A172 (cell line): ENCODE results near the gene SFMBT2. TPM values are rescaled to one million over a fixed set of nuclear protein-coding genes. Genes with fewer than 3 reads are reported as not detected.
"Not testable (repeated sequence)": the region's sequence is repeated elsewhere in the genome, so short reads cannot be mapped to it uniquely, and the experiment has no call there.

Source experiments
- DNase-seq: peaks from one replicate; pipeline ENCODE4 v3.0.0-alpha.2; 2015; ENCODE audit warnings: low spot score
- total RNA-seq: library from RNA; depleted of rRNA; stranded (reverse); fragments of >200 nt; shearing (Covaris generic); gene quantifications from 2 replicates; pipeline ENCODE4 v1.2.3, GENCODE V29; 2014

Gene SFMBT2
- total RNA-seq, 1 experiment from 2014 or later = 0.96 TPM

DNA sequence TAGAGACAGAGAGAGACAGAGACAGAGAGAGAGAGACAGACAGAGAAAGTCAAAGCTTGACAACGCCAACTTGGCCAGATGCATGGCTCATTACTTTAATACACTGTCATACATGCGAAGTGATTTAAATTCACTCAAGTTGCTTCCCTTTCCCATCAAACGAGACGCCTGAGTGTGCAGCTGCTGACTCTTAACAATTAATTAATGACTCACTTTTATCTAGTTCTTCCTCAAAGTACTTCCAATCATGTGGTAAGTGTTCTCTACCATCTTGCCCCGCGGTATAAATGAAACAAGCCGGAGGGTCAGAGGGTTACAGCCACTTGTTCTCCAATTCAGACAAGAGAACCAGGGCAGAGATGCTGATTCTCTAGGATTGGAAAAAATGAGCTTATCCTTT, 90.8 kb downstream of the SFMBT2 start:
- DNase-seq = no peak

DNA sequence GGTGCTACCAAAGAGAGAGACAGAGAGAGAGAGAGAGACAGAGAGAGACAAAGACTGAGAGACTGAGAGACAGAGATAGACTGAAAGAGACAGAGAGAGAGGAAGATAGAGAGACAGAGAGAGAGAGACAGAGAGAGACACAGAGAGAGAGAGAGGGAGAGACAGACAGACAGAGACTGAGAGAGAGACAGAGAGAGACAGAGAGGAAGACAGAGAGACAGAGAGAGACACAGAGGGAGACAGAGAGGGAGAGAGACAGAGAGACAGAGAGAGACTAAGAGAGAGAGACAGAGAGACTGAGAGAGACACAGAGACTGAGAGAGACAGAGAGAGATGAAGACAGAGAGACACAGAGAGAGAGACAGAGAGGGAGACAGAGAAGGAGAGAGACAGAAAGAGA, 91.2 kb downstream of the SFMBT2 start:
- no peak for DNase-seq

DNA sequence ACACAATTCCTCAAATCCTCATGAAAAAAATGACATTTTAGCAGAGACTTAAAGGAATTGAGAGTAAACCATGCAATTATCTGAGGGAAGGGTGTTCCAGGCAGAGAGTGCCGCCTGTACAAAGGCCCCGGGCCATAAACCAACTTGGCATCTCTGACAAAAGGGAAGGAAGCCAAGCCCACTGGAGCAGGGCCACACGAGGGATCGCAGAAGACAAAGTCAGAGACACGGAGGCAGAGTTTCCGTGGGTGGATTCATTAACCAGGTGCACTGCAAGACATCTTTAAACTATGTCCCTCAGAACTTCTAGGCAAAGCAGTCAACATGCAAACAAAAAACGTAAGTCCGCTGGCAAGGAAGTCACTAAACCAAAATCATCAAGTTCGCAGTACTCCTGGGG, 92.0 kb downstream of the SFMBT2 start:
- DNase-seq = no peak

DNA sequence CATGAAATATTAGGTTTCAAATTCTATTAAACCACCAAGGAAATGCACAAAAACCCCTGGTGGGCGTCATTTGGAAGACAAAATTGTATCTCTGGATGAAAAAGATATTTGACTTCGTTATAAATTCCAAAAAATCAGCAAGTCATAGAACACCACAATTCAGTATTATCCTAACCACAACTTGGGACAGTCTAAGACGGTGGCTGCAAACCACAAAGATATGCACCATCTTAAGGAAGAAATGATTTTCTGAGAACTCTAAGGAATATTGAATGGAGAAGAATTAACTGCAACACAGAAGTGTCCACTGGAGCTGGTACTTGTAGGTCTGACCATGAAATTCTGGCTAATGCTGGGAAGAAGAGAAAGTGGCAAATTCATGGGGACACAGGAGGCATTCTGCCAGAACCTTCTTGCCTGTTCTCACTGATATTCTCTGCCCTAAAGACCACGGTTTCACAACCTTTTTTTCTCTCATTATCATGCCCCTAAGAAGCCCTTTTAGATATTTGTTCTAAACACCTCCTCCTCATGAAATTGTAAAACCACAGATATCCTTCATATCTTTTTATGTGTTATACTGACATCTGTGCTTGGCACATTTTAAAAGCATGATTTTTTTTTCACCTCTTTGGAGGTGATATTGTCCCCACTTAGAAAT, 92.9 kb downstream of the SFMBT2 start:
- no peak for DNase-seq

DNA sequence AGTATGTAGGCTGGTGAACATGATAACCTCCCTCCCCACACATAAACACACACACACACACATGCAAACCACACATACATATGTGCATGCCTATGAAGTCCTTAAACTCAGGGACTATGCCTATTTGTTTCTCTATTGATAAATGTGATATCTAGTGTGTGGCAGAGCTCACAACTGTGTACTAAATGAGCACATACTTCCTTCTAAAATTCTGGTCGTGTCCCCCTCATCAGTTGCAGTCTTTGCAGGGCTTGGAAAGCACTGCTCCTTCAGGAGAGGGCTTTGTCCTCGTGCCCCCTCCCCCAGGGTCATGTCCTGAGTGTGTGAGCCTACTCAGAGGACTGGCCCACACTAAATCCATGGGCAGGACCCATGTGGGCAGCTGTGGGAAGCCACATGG, 94.0 kb downstream of the SFMBT2 start:
- no peak for DNase-seq

DNA sequence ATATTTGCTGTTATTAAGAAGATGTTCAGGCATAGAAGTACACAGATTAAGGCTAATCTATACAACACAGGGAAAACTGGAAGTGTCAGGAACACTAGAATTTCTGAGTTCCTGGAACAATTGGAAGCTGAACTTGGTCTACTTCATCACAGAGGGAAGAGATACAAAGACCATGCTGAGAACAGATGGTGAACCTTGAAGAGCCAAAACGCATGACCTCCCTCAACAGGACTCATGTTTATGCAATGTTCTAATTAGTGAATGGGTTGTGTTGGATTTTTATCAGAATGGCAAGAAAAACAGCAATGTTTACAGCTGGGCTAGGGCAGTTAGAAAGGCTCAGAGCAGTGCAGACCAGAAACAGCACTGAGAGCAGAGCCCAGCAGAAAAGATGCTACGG, 94.9 kb downstream of the SFMBT2 start:
- DNase-seq = no peak

DNA sequence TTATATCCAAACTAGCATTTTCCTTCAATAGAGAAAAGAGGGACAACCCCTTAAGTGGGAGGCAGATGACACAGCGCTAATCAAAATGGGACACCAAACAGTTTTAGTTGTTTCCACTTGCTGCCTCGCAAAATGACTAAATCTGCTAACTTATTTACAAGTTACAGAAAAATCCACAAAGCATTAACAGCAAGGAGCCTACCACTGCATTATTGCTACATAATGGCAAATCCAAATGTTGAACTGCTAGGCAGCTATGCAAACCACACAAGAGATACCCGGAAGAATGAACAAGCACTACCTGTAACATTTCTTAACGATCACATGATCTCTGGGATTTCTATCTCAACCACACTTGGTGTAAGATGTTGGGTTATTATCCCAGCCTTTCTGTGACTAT, 96.7 kb downstream of the SFMBT2 start:
- DNase-seq = no peak

DNA sequence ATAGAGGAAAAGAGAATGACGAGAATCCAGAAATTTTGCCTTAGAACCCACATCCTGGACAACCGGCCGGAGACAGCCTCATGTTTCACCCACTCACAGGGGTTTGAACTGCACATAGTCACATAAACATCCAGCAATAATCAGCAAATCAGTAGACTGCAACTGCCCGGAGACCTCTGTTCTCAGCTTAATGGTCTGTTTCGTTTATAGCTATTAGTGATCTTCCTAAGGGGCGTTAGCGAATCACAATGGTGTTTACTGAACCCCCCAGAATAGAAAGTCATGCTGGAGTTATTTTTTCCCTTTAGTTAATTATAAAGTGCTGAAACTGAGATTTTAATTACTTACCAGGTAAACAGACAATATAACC, 98.4 kb downstream of the SFMBT2 start:
- DNase-seq = no peak

DNA sequence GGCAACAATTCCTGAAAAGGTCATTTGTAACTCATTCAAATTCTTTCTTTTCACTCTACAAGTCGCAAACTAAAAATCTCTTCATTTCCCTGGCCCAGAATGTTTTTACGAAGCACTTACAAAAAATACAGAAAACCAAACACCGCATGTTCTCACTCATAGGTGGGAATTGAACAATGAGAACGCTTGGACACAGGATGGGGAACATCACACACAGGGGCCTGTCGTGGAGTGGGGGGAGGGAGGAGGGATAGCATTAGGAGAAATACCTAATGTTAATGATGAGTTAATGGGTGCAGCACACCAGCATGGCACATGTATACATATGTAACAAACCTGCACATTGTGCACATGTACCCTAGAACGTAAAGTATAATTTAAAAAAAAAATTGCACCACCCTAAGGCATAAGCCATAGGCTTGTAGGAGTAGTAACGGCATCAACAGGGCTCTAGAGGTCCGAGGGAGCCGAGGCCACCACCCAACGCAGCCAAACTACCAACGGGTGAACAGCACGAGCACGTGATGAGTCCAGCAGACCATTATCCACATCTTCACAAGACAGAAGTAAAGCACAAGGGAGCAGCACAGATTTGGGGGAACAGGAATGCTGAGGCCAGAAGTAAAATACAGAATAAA, 98.9 kb downstream of the SFMBT2 start:
- DNase-seq = not testable (repeated sequence)

DNA sequence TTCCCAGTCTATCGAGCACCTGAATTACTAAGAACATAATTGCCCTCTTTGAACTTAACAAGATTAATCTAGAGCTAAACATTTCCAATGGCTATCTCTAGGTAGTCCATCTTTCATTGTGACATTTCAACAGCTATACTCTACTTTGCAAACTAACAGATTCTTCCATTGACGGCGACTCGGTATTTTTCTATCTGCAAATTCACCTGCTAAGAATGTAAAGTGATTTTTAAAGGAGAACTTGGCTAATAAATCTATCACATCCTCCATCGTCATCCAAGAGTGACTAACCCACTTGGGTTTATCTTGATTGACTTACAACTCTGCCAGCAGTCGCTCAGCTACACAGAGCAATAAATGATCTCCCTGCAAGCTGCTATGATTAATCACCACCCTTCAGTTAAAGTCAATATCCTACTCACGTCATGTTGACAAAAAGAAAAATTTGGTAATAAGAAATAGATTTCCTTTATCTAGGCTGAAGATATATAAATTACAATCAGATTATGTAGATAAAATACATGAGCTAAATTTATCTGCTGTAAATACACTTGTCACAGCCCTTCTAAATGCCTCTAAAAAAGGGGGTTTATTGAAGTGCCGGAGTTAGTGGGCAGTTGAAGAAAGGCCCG, 99.5 kb downstream of the SFMBT2 start:
- peak; percentile 74 for DNase-seq

DNA sequence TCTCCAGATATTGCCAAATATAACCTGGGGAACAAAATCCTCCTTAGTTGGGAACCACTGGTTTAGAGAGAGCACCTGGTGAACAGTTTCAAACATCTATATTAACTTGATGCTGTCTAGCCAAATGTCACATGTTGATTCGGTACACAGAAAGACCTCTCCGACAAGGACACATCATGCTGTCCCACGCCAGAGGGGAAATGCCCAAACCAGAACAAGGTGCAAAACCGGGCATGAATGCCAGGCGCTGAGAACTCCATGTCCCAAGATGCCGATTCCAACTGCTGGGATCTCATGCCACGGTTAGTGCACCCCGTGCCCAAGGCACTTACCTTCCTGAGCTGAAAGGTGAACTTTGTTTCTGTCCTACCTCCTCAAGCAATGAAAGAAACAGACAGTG, 100.8 kb downstream of the SFMBT2 start:
- no peak for DNase-seq

DNA sequence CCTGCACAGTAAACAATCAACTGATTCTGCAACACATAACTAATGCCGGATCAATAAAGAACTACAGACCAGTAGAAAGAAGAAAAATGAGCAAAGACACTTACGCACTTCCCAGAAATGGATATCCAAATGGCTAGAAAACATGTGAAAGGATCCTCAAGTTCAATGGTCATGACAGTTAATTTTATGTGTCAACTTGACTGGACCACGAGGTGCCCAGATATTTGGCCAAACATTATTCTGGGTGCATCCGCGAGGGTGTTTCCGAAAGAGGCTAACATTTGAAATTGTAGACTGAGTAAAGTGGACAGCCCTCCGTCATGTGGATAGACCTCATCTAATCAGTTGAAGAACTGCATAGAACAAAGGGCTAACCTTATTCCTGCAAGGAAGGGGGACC, 102.0 kb downstream of the SFMBT2 start:
- DNase-seq = no peak

DNA sequence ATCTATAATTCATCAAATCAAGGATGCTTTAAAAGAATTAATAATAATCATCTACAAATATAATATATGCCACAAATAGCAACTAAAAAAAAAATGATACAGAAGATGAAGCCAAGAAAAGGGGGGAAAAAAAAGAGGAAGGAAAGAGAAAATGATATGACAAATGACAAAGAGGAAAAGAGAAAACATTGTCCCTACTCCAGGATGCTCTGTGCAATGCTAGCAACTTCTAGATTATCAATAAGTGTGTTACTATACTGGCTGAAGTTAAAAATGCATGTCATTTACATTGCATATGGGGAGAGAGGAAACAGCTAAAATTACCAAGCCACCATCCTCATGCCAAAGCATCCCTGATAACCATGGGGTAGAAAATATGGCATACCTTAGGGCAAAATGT, 104.2 kb downstream of the SFMBT2 start:
- no peak for DNase-seq

DNA sequence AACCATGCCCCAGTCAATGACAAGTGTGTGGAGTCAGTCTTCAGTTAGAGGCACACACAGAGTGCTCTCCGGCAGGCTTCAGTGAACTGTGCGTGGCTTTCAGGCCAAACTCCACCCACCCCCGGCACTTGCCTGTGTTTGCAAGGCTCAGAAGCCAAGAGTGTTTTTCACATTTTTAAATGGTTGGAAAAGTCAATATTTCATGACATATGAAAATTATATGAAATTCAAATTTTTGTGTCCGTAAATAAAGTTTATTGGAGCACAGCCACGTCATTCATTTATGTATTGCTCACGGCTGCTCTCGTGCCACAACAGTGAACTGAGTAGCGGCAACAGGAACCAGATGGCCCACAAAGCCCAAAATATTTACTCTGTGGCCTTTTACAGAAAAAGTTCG, 104.7 kb downstream of the SFMBT2 start:
- DNase-seq = no peak

DNA sequence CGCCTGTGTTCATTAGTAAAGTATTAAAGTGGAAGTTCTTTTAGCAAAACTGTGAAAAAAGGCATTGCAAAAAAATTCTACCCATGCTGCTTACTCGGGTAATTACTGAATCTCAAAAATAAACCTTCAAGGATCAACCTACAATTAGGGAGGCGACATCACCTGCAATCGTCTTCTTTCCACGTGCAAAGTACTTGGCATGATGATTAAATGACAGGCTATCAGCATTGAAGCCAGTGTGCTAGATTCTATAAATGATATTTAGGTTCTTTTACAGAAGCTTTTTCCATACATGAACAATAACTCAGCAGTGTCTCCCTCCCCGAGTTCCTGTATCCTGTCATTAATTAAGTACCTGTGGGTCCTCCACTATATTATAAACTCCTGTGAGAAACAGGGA, 105.8 kb downstream of the SFMBT2 start:
- DNase-seq = no peak

DNA sequence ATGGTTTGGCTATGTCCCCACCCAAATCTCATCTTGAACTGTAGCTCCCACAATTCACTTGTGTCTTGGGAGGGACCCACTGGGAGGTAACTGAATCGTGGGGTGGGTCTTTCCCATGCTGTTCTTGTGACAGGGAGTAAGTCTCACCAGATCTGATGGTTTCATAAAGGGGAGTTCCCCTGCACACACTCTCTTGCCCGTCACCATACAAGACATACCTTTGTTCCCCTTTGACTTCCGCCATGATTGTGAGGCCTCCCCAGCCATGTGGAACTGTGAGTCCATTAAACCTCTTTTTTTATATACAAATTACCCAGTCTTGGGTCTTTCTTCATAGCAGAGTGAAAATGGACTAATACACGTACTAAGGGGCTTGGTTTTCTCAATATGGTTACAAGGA, 106.7 kb downstream of the SFMBT2 start:
- no peak for DNase-seq

DNA sequence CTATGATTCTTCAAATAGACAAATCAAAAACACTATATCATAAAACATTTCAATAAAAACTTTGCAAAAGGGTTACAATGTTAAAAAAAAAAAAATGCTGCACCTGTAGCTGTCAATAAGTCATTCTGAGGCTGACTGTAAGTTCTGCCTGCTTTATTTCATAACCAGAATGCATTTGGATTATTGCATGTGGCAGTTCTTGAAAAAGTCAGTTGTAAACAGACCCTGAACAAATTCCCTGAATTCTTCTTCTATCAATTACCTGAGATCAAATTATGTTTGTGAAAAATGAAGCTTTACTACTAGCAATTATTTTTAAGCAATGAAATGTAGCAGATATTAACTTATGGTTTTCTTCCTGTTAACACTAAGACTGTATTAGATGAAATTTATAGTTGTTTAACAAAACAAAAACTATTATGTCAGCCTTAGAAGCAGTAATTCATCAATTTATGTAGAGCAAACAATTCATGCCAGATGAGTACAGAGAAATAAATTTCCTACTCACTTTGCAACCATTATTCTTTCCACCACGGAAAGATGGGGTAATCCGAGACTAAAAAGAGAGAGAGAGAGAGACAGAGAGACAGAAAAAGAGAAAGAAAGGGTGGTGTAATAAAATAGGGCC, 107.8 kb downstream of the SFMBT2 start:
- no peak for DNase-seq

DNA sequence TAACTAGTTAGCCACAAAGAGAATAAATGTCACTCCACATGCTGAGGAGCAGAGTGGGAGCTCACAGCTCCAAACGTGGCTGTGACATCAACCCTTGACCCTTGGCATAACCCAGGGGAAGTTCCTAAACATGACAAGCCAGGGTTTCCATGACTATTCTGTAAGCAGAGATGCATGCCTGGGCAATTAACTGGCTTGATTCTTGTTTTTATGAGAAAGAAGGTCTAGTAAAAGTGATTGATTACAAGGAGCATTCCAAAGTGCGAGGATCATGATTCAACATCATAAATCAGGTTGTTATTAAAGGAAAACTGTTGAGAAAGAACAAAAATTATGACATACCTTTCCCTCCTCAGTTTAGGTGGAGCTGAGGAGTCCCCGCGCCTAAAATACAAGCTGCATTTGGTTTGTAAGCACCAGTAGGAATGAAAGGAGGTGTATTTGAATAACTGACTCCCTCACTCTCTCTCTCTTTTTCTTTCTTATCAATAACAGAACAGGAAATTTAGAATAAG, 108.4 kb downstream of the SFMBT2 start:
- DNase-seq = peak; percentile 24

DNA sequence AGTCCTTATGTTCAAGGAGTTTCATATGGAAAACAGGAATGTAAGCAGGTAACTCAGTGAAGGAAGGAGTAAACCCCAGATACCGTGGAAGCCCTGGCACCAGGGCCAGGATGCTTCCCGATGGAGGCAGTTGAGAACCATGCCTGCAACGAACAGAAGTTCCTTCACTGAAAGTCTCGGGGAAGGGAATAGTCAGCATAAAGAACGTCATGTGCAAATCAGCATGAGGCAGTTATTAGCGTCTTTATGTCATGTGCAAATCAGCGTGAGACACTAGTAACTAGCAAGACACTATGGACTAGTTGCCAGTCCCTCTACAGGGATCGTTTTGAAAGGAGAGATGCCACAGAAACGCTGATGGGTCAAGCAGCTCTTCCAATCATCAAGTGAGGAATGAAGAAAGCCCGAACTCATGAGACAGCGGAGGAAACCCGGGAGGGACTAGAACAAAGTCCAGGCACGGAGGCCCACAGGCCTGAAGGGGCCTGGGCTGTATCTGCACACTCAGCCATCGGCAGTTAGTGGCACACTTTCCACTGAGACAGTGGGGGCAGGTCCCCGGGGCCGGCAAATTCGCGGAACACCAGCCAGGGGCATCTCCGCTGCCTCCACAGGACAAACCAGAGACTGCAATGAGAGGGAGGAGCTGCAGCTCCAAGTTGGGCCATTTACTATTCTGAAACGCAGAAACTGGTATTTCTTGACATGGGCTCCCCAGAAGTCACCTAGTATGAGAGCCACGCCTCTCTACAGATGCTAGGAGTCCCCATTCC, 109.6 kb downstream of the SFMBT2 start:
- DNase-seq = no peak

DNA sequence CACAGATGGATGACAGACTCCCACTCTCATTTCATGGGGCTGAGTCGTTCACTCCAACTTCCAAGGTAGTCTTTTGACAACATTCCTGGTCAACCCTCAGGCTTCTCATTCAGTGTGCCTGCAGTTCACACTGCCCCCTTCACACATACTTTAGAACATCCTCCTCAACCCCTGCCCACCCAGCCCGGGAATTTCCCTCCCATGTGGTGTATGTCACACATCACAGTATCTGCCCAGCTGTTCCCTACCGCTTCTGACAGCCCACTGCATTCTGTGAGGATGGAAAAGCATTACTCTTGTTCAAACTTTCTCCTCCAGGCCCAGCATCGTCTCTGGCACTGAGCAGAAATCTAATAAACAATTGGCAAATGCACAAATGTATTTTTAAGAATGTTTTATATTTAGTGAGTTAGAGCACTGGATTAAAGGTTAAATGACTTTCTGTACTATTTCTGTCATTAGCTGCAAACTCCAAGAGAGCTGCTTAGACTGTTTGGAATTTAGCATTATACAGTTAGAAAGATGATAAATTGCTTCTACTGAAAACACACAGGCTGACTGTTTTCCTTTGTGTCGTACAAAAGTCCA, 110.4 kb downstream of the SFMBT2 start:
- no peak for DNase-seq

DNA sequence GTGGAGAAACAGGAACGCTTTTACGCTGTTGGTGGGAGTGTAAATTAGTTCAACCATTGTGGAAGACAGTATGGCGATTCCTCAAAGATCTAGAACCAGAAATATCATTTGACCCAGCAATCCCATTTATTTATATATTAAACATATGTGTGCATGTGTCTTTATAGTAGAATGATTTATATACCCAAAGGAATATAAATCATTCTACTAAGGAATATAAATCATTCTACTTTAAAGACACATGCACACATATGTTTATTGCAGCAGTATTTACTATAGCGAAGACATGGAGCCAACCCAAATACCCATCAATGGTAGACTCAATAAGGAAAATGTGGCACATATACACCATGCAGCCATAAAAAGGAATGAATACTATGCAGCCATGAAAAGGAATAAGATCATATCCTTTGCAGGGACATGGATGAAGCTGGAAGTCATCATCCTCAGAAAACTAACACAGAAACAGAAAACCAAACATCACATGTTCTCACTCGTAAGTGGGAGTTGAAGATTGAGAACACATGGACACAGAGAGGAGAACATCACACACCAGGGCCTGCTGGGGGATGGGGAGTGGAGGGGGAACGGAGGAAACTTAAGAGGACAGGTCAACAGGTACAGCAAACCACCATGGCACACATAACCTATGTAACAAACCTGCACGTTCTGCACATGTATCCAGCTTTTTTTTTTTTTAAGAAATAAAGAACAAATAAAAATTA, 111.1 kb downstream of the SFMBT2 start:
- not testable (repeated sequence) for DNase-seq
